Stimulated activated CD8-positive, alpha-beta memory T cell treated with anti-CD3 and anti-CD28 coated beads, Interleukin-7, amount 100 ng/mL, for 4 hours (primary cell): ENCODE data around the gene SLC4A8.
A peak's percentile ranks its signal among the peaks of the same experiment; 100 is the strongest.

Experiments used
- DNase-seq, 2 donors: peaks; one replicate each; pipeline ENCODE4 v3.0.0-alpha.2; 2020; ENCODE audit warnings: low read depth in 2 of 2

The SLC4A8 gene

DNA sequence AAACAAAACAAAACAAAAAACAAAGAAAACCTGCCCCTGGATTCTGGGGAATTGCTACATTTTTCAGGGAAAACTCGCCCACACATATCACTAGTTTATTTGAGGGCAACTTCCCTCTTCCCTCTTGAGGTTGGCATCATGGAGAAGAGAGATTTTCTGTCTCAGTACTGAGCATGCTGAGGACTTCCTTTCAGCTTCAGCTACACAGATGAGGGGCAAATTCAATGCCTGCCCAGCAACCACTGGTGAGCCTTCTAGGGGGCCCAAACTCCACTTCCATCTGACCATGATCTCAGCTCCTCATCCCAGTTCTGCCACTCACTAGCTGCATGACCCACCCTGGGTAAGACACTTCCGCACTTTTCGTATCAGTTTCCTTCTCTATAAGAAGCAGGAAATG lies 103.3 kb downstream of the SLC4A8 start:
- DNase-seq = no peak

DNA sequence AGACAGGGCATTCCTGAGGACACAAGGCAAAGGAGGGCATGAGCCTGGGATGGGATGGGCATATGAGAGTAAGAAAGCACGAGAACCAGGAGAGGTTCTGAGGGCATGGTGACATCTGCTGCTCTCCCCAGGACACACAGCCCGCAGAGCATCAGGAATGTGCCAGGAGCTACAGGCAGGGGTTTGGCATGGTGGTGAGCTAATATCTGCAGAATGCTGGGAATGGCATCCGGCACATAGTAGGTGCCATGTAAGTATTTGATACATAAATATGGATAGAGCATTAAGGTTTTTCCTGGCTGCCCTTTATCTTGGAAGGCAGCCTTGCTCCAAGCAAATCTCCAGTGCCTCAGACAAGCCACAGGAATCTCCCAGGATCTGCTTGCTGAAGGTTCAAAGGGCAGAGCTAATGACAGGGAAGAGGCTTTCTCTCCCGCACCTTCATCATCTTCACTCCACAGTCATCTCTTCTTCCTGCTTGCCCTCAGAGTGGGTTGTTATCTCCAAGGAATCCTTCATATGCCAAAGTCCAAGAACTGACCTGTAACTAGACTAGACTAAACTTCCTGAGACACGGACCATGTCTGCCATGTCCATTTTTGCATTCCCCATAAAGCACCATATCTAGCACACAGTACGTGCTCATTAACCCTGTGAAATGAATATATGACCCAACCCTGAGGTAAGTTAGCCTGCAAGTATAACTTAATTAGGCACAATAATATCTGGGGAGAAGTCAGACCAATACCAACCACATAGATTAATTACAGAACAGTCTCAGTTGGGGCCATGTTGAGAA lies 104.4 kb downstream of the SLC4A8 start:
- DNase-seq = no peak

- no peak for DNase-seq
Observed at GRCh38 chr12:51529651-51529970, 105.0 kb downstream of the SLC4A8 start.

- no peak for DNase-seq
Observed at GRCh38 chr12:51530208-51530607, 105.6 kb downstream of the SLC4A8 start.

DNA sequence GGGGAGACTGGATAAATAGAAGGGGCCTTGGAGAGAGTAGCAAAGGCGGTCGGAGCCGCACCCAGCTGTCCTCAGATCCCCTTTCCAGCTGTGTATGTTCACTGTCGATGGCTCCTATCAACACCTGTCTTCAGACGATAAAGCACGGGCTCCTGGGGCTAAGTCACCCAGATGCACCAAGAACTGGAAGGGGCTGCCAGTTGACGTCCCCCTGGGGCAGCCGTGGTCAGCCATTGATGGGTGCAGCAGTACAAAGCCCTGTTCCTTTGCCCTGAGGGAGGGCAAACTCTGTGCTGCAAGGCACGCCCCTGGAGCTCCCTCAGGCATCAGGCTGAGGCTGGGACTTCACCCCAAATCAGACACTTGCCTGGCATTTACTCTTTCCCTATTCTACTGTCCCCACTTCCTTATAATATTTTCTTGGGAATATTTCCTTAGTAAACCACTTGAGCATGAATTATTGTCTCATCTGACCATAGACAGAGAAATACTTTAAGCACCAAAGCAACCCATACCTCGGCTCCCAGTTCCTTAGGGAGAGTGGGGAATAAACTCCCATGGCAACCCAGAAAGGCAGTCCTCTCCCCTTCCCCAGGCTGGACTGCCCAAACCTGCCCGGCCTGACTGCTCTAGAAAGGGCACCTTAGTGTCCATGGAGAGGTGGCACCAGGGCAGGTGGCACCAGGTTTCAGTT lies 106.8 kb downstream of the SLC4A8 start:
- no peak for DNase-seq

DNA sequence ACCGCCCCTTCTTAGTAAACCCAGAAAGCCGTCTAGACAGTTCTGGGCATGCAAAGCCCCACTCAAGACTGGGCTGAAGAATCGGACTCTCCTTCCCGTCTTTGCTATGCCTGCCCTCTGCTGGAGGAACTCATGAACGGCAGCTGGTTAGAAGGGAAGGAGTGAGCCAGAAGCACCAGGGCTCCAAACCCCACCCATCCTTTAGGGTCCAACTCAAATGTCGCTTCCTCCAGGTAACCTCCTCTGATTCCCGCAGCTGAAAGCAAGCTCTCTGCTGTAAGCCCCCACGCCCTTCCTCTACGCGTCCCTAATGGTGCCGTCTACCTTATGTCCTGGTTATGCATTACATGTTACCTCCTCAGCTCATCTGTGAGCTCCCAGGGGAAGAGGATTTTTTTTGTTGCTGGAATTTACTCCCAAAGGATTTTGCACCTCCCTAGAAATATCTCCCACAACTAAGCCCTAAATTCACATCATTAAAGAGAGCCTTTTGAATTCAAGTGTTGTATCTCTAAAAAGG lies 107.4 kb downstream of the SLC4A8 start:
- DNase-seq = peak; percentile 48 to 62

DNA sequence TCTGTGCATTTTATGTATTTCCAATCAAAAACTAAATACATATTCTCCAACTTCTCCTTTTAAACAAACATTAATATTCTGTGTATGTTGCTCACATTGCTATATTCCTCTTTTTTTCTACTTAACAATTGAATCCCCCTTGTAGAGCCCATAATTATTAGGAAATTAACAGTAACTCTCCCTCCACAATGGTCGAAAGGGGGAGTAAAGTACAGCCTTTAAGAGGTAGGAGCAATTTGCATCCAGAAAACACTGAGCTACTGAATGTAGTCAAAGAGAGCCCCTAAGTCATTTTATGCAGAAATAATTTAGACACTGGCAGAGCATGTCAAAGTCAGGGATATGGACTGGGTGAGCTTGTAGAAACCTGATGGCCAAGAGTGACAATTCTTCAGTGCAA lies 109.2 kb downstream of the SLC4A8 start:
- DNase-seq = no peak

- DNase-seq = no peak
Observed at GRCh38 chr12:51534216-51535074, 109.8 kb downstream of the SLC4A8 start.

GRCh38 chr12:51536159-51536558 lies 111.5 kb downstream of the SLC4A8 start:
- no peak for DNase-seq

GRCh38 chr12:51538149-51538548 lies 113.5 kb downstream of the SLC4A8 start:
- DNase-seq = no peak

DNA sequence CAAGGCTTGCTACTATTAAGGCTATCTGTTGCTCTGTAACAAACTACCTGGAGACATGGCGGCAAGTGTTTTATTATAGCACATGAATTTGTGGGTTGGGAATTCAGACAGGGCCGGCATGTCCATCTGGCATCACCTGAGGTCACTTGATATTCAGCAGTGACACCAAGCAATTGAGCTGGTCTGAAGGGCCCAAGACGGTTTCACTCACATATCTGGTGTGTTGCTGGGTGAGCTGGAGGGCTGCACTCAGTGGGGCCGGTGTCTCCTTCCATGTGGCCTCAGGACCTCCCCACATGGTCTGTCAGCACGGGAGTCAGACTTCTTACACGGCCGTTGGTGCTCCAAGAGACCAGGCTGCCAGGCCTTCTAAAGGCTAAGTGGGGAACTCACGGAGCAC lies 114.0 kb downstream of the SLC4A8 start:
- DNase-seq = no peak

- DNase-seq = no peak
Observed at GRCh38 chr12:51540996-51541395, 116.4 kb downstream of the SLC4A8 start.

DNA sequence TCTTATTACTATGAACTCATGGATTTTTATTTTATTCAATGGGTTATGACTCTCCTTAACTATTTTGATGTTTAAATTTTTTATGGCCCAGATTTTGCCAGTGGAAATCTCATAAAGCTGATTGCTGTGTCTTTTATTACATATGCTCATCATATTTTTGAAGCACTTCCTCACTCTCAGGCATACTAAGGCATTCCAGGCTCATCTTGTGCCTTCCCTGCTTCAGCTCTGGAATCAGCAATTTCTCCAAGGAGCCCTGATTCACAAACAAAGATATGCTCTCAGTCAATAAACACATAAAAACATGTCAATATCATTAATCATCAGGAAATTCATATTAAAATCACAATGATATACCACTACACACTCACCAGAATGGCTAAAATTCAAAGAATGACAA lies 121.5 kb downstream of the SLC4A8 start:
- DNase-seq = no peak

- DNase-seq = no peak
Observed at GRCh38 chr12:51547606-51548005, 123.0 kb downstream of the SLC4A8 start.

- no peak for DNase-seq
Observed at GRCh38 chr12:51548241-51548640, 123.6 kb downstream of the SLC4A8 start.

- no peak for DNase-seq
Observed at GRCh38 chr12:51549637-51550036, 125.0 kb downstream of the SLC4A8 start.
